KOPT-K1 (cell line): ENCODE measurements around the gene TOX2.

Experiments used
- H3K27ac ChIP-seq: fragments of 200-600 bp; sonication (generic); 2 replicates; pipeline ENCODE4 v1.5.1; 2016; ENCODE audit warnings: antibody characterized with exemption, mild to moderate bottlenecking, low read depth, low read length; ENCODE audit not compliant: poor library complexity, severe bottlenecking
- H3K36me3 ChIP-seq: fragments of 200-600 bp; sonication (generic); 2 replicates; pipeline ENCODE4 v1.5.1; 2017; ENCODE audit warnings: antibody characterized with exemption, mild to moderate bottlenecking, low read length, moderate library complexity; ENCODE audit not compliant: insufficient read depth
- H3K9me3 ChIP-seq: fragments of 200-600 bp; sonication (generic); 2 replicates; pipeline ENCODE4 v1.5.1; 2017; ENCODE audit warnings: antibody characterized with exemption, low read length, mild to moderate bottlenecking; ENCODE audit not compliant: insufficient read depth, poor library complexity, severe bottlenecking

Gene TOX2

GRCh38 chr20:43923917-43924316 lies 9.3 kb downstream of the TOX2 start:
- Histone ChIP-seq H3K9me3 (no peaks in the 10 kb centered on the region), H3K36me3 (no peaks in the 10 kb centered on the region), H3K27ac (no peak overlapping the region)

DNA sequence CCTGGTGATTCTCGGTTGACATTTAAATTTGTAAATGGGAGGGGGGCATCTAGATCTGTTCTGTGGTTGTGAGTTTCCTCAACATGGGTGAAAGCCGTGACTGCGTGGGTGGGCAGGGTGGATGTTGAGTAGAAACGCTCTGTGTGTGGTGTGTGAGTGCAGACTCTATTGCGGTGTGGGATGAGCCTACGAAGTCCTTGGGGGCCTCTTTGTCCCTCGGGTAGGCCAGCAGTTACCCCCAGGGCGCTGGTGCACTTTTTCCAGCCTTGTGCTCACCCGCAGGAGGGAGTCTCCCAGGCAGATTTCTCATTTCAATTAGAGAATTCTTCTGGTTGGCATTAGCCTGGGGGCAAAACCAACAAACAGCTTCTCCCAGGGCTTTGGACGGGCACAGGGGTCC lies 10.6 kb downstream of the TOX2 start:
- Histone ChIP-seq H3K36me3 (no peaks in the 10 kb centered on the region), H3K9me3 (no peaks in the 10 kb centered on the region), H3K27ac (no peak overlapping the region)

- no peak overlapping the region for H3K27ac ChIP-seq
- H3K36me3 ChIP-seq: no peaks in the 10 kb centered on the region
These were observed 11.1 kb downstream of the TOX2 start for GRCh38 chr20:43925801-43926200.

GRCh38 chr20:43926287-43927050 lies 11.8 kb downstream of the TOX2 start:
- H3K9me3 ChIP-seq: no peaks in the 10 kb centered on the region
- H3K36me3 ChIP-seq: no peaks in the 10 kb centered on the region
- H3K27ac ChIP-seq: no peak overlapping the region

More at GRCh38 chr20:43925801-43926200, 11.1 kb downstream of the TOX2 start:
- H3K9me3 ChIP-seq: no peaks in the 10 kb centered on the region

DNA sequence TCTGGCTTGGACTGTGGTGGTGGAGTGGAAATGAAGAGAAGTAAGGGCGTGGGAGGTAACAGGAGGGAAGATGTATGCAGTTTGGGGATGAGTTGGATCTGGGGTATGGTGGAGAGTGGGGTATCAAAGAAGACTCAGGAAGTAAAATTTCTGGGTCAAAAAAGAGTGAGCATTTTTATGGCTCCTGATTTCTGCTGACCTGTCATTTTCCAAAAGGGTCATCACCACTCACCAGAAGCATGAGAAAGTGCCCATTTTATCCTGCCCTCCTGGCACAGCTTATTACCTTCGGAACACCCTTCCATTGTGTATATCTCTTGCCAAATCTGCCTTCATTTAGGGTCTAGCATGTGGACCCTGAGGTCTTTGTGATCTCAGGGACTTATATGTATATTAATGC lies 17.3 kb downstream of the TOX2 start:
- Histone ChIP-seq H3K27ac (no peak overlapping the region), H3K9me3 (no peaks in the 10 kb centered on the region), H3K36me3 (no peaks in the 10 kb centered on the region)

DNA sequence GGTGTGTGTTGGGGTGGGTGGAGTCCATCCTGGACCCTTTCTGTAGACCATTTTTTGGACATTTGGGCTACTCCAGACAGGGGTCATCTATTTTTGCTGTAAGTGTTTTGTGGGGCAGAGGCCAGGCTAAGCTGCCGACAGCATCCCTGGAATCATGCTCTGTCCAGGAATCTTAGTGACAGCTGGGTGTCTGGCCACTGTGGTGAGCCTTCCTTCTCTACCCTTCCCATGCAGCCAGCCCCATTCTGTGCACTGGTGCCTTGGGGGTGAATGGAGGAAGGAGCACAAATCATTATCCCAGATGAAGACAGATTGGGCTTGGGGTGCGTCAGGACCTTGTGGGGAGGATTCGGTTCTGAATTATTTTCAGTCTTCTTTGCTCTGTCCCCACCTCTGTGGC lies 20.2 kb downstream of the TOX2 start:
- Histone ChIP-seq H3K36me3 (no peaks in the 10 kb centered on the region), H3K9me3 (no peaks in the 10 kb centered on the region), H3K27ac (no peak overlapping the region)

DNA sequence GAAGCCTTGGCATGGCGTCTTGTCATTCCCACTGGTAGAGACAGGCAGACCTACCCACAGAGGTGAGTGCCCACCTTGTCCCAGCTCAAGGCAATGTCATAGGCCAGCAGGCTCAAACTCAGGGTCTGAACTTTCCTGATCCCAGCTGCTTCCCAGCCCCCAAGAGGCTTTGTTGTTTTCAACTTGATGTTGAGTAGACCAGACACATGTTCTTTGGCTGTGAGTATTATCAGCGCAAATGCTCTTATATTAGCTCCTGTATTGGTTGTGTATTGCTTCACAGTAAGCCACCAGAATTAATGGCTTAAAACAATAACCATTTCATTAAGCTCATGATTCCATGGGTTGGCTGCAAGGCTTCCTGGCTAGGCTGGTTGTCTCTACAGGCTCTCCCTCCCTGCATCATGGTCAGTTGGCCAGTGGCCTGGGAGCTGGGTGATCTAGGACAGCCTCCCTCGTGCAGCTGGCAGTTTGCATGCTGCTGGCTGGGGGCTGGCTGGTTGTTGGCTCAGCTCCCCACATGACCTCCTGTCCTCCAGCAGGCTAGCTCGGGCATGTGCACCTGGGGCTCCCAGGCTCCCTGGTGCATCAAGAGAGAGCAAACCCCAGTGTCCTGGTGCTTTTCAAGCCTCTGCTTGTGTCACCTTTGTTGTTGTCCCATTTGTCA lies 21.6 kb downstream of the TOX2 start:
- Histone ChIP-seq H3K36me3 (no peaks in the 10 kb centered on the region), H3K27ac (no peak overlapping the region), H3K9me3 (no peaks in the 10 kb centered on the region)

DNA sequence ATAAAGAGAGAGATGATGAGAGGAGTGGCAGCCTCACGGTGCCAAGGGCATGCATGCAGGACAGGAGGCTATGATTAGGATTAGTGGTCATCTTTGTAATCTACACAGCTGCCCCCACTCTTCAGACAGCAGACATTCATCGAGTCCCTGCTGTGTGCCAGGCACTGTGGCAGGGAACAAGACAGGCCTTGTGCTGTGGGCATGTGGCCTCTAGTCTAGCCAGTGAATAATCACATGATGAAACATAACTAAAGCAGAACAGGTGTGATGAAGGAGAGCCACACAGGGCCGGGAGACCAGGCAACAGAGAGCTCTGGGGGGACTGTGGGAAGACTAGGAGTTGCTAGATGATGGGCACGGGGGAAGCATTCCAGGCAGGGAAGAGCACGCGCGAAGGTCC lies 22.2 kb downstream of the TOX2 start:
- Histone ChIP-seq H3K36me3 (no peaks in the 10 kb centered on the region), H3K27ac (no peak overlapping the region), H3K9me3 (no peaks in the 10 kb centered on the region)

DNA sequence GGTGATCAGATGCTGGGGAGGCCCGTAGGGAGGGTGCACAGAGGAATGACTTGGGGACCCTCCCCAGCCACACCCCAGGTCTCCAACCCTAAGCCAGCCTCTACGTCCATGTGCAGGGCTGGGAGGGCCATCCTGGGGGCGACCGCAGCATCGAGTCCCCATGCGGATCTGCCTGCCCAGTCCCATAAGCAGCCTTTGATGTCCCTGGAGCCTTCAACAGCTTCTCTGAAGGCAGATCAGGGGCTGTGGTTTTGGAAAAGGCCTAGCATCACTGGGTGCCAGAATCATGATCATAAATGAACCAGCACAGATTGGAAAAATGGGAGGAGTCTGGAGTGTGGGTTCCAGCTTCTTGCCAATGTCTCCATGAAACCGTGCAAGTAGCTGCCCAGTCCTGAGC lies 22.9 kb downstream of the TOX2 start:
- Histone ChIP-seq H3K27ac (no peak overlapping the region), H3K36me3 (no peaks in the 10 kb centered on the region)

GRCh38 chr20:43938017-43938655 lies 23.5 kb downstream of the TOX2 start:
- Histone ChIP-seq H3K27ac (no peak overlapping the region), H3K9me3 (no peaks in the 10 kb centered on the region), H3K36me3 (no peaks in the 10 kb centered on the region)

More for the DNA sequence above, 22.9 kb downstream of the TOX2 start:
- H3K9me3 ChIP-seq: no peaks in the 10 kb centered on the region

DNA sequence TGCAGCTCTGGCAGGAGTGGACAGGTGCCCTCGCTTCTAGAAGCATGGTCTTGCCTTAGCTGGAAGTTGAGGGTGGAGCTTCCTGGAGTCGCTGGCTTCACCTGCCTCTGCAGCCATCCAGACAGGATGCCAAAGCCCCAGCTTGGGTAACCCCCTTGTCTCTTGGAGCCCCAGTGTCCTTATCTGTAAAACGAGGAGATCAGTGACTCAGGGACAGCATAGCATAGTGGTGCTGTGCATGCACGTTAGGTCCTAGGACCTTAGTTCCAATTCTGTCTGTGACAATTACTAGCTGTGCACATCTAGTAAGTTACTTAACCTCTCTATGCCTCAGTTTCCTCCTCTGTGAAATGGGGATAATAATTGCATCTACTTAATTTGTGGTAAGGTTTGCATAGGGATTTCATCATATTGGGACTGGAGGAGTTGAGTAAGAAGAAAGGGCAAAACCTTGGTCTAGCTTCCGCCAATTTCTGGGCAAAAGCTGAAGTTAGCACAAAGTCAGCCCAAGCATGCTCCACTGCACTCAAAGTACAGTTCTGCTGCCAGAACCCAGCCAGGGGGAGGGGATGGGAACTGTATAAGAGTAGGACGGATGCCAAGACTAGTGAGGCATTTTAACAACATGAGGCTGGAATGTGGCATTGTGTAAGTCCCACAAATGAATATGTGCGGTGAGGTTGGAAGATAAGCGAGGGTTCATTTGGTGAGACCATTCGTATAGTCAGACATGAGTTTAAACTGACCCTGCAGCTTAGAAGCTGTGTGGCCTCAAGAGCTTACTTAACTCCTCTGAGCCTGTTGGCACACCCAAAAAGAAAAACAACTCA lies 24.5 kb downstream of the TOX2 start:
- no peaks in the 10 kb centered on the region for H3K9me3 ChIP-seq
- no peak overlapping the region for H3K27ac ChIP-seq

DNA sequence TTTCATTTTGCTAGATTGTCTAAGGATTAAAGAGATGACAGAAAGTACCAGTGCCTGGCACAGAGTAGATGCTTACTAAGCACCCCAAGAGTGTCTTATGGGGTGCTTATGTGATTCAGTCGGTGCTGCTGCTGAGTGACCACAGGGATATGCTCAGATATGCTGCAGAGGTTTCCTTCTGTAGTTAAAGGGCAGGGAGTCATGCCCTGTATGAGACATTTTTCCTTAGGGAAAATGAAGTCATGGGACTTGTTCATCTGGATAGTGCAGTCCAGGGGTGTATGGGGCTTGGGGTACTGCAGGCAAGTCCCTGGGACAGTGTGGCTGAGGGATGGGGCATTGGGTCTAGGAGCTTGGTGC lies 25.1 kb downstream of the TOX2 start:
- Histone ChIP-seq H3K36me3 (no peaks in the 10 kb centered on the region), H3K9me3 (no peaks in the 10 kb centered on the region), H3K27ac (no peak overlapping the region)

More for the DNA sequence above, 24.5 kb downstream of the TOX2 start:
- no peaks in the 10 kb centered on the region for H3K36me3 ChIP-seq

DNA sequence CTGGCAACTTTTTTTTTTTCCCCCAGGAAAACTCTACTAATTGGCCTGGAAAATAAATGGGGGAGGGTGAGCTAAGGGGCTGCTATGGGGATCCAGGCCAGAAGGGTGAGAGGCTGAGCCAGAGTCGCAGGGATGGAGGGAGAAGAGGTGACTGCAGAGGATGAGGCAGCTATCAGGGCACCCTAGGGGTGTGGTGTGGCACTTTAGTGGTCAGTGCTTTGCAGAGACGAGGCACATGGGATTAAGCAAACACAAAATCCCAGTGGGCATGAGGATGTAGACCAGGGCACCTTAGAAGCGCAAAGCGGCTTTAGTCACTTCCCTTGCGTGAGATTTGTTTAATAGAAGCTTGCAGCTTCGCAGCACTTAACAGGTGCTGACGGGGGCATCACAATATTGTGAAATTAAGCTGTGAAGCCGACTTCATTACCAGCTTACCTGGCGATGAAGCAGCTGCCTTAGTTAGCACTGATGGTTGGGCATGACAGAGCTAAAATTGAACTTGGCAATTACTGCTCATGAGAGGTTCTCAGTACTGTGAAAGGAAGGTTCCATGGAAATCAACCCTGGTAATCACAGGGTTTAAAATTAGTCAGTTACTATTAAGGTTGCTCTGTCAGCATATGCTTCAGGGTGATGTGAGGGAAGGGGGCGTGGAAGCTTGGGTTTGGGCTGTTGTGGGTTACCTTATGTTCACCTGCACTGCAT lies 26.0 kb downstream of the TOX2 start:
- Histone ChIP-seq H3K36me3 (no peaks in the 10 kb centered on the region), H3K27ac (no peak overlapping the region), H3K9me3 (no peaks in the 10 kb centered on the region)

DNA sequence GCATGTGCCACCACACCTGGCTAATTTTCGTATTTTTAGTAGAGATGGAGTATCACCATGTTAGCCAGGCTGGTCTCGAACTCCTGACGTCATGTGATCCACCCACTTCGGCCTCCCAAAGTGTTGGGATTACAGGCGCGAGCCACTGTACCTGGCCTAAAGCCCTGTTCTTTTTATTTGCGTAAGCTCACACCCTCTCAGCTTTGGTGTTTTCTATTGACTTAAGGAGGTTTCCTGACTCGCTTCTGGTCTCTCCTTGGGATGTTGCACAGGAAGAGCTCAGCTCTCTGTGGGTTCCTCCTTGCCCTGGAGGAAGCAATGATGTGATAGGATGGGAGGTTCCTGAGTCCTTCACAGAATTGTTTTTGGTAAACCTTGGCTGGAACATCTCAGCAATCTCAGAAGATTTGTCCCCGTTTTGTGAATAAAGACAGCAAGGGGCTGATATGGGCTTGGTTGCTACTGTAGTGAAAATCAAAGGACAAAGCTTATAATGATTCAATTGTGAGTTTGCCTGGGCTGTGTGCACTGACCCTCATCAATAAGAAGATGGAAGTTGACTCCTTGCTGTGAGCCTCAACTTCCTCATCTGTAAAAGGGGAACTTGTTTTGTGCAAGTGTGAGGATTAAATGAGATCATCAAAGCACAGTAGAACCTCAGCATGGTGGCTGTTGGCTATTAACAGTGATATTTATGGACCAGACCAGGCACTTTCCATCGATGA lies 27.0 kb downstream of the TOX2 start:
- Histone ChIP-seq H3K27ac (no peak overlapping the region), H3K9me3 (no peaks in the 10 kb centered on the region), H3K36me3 (no peaks in the 10 kb centered on the region)
